Measurements from ENCODE around the gene CEP19. TPM values are rescaled to one million over a fixed set of nuclear protein-coding genes. Genes with fewer than 3 reads are reported as not detected.

Gene CEP19
- total RNA-seq, 1 experiment from 2014 or later: 1.3 TPM

DNA sequence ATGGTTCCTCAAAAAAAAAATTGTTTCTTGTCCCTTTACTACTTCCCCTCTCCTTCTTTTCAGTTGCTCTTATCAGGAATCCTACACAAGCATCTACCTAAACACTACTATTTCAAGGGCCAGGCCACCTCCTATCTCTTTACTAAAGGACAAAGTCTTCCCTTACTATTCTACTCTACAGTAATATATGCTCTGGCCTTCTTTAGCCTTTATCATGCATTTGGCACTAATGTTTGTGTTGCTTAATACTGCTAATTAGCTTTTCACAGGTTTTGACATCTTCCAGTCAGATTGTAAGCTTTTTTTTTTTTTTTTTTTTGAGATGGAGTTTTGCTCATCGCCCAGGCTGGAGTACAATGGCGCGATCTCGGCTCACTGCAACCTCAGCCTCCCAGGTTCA is 5.3 kb downstream of the CEP19 start:
- Histone ChIP-seq H3K14ac (ENCODE audit: insufficient read depth, low read length) (no peak overlapping the region), H4K8ac (replicated peaks; ENCODE audit: insufficient read length, low read depth, low read length) (no peak overlapping the region), H4K5ac (ENCODE audit: insufficient read length, low read depth, low read length) (no peak overlapping the region), H3K23ac (ENCODE audit: insufficient read length, low read depth, low read length) (no peak overlapping the region), H2BK20ac (ENCODE audit: low read depth, low read length, poor library complexity, severe bottlenecking) (no peak overlapping the region), H3K18ac (ENCODE audit: insufficient read length, low read depth, low read length) (no peak overlapping the region), H3K4ac (ENCODE audit: low read depth, low read length) (no peak overlapping the region), H3K4me2 (ENCODE audit: insufficient read depth, insufficient read length, low read length) (no peak overlapping the region), H4K20me1 (ENCODE audit: control insufficient read depth, insufficient read depth, insufficient read length) (no peaks in the 10 kb centered on the region), H2AFZ (ENCODE audit: low read length) (no peak overlapping the region), H3K79me2 (ENCODE audit: insufficient read depth, low read length) (no peaks in the 10 kb centered on the region), H3K27me3 (ENCODE audit: insufficient read depth, low read length) (no peaks in the 10 kb centered on the region), H3K56ac (ENCODE audit: insufficient read length, low read depth, low read length) (no peak overlapping the region), H2BK120ac (ENCODE audit: low read depth, low read length, poor library complexity, severe bottlenecking) (no peak overlapping the region), H2BK12ac (ENCODE audit: insufficient read length, low read depth, low read length) (no peak overlapping the region), H2BK15ac (ENCODE audit: low read depth, low read length) (no peak overlapping the region), H3K27ac (ENCODE audit: insufficient read length, low read depth, low read length) (no peak overlapping the region), H3K9ac (ENCODE audit: extremely low read depth, insufficient read length, low read length) (no peak overlapping the region), H3K9me3 (ENCODE audit: control insufficient read depth, low read depth, low read length) (no peaks in the 10 kb centered on the region), H3K79me1 (ENCODE audit: insufficient read depth, low read depth, low read length, poor library complexity, severe bottlenecking) (no peaks in the 10 kb centered on the region), H3T11ph (ENCODE audit: low read length) (no peak overlapping the region), H3K4me1 (ENCODE audit: insufficient read depth, low read length) (no peaks in the 10 kb centered on the region), H2AK5ac (ENCODE audit: insufficient read length, low read length) (no peak overlapping the region), H3K23me2 (ENCODE audit: insufficient read length, low read depth, low read length, poor library complexity, severe bottlenecking) (no peaks in the 10 kb centered on the region), H2BK5ac (ENCODE audit: insufficient read length, low read length) (no peak overlapping the region), H4K91ac (ENCODE audit: insufficient read length, low read depth, low read length) (no peak overlapping the region)
- Mint-ChIP-seq H3K27me3 (ENCODE audit: low read depth) (peaks cover 9% of the 10 kb centered on the region), H3K9me3 (no peaks in the 10 kb centered on the region), H3K4me1 (peaks cover 3% of the 10 kb centered on the region in 2 experiments), H3K27ac (no peak overlapping the region), H3K4me3 (no peak overlapping the region), H3K36me3 (ENCODE audit: insufficient read depth in 1 of 3, low read depth in 3 of 3) (no peaks in the 10 kb centered on the region)
- DNase-seq: no peak
- WGBS (ENCODE audit: extremely low coverage, insufficient read length, low lambda C conversion rate): no CpG with 5 or more reads among the region's 4 CpGs
- no peak for TF ChIP-seq CTCF (conservative IDR thresholded peaks at IDR 0.05)
